Forelimb muscle (tissue), 1 donor: ENCODE data around the gene LDHB. TPM values are rescaled to one million over a fixed set of nuclear protein-coding genes. Genes with fewer than 3 reads are reported as not detected.
"Not testable (repeated sequence)": the region's sequence is repeated elsewhere in the genome, so short reads cannot be mapped to it uniquely, and the experiment has no call there.

Experiments
- DNase-seq: peaks from one replicate; pipeline ENCODE4 v3.0.0-alpha.2; 2013; ENCODE audit warnings: low read depth
- polyA plus RNA-seq: library from polyadenylated mRNA; unstranded; fragments of 120-200 nt; gene quantifications from one replicate; pipeline ENCODE4 v1.2.1, GENCODE V29; 2013; ENCODE audit not compliant: insufficient read length

LDHB gene
- polyA plus RNA-seq, 1 donor: 734 TPM

DNA sequence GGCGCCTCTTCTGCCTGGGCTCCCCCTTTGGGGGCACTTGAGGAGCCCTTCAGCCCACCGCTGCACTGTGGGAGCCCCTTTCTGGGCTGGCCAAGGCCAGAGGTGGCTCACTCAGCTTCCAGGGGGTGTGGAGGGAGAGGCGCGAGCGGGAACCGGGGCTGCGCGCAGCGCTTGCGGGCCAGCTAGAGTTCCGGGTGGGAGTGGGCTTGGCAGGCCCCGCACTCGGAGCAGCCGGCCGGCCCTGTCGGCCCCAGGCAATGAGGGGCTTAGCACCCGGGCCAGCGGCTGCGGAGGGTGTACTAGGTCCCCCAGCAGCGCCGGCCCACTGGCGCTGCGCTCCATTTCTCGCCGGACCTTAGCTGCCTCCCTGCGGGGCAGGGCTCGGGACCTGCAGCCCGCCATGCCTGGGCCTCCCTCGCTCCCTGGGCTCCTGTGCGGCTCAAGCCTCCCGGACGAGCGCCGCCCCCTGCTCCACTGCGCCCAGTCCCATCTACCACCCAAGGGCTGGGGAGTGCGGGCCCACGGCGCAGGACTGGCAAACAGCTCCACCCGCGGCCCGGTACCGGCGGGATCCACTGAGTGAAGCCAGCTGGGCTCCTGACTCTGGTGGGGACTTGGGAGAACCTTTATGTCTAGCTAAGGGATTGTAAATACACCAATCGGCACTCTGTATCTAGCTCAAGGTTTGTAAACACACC lies 3.9 kb upstream of the LDHB start:
- DNase-seq: not testable (repeated sequence)

DNA sequence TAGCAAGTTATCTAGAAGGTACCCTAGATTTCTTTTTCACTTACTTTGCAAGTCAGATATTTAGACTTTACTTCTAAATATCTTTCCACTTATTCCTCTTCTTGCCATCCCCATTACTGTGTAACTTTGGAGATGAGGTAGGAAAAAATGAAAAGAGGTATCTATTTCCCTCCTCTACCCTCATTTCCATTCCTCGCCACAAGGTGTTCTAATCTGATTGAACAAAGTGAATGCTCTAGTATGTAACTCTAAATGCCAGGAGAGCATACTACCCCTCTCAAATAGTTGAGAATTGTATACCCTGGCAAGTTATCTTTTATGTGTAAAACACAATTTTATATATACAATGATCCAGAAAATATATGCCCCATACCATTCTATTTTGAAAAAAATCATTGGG lies 1.7 kb upstream of the LDHB start:
- no peak for DNase-seq

GRCh38 chr12:21656905-21657325 lies 727 bp downstream of the LDHB start:
- peak; percentile 14 for DNase-seq

- no peak for DNase-seq
These were observed 2.1 kb downstream of the LDHB start for GRCh38 chr12:21655591-21655990.

GRCh38 chr12:21651821-21652220 lies 5.8 kb downstream of the LDHB start:
- no peak for DNase-seq

- DNase-seq: no peak
These were observed 6.6 kb downstream of the LDHB start for GRCh38 chr12:21650997-21651396.

- no peak for DNase-seq
These were observed 8.6 kb downstream of the LDHB start for GRCh38 chr12:21649034-21649433.

GRCh38 chr12:21648378-21648777 lies 9.3 kb downstream of the LDHB start:
- no peak for DNase-seq

- DNase-seq: no peak
These were observed 10.5 kb downstream of the LDHB start for GRCh38 chr12:21647179-21647578.

DNA sequence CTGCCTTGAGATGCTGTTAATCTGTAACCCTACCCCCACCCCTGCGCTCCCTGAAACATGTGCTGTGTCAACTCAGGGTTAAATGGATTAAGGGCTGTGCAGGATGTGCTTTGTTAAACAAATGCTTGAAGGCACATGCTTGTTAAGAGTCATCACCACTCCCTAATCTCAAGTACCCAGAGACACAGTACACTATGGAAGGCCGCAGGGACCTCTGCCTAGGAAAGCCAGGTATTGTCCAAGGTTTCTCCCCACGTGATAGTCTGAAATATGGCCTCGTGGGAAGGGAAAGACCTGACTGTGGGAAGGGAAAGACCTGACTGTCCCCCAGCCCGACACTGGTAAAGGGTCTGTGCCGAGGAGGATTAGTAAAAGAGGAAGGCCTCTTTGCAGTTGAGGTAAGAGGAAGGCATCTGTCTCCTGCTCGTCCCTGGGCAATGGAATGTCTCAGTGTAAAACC lies 12.6 kb downstream of the LDHB start:
- DNase-seq: not testable (repeated sequence)

GRCh38 chr12:21644516-21644915 lies 13.1 kb downstream of the LDHB start:
- no peak for DNase-seq

DNA sequence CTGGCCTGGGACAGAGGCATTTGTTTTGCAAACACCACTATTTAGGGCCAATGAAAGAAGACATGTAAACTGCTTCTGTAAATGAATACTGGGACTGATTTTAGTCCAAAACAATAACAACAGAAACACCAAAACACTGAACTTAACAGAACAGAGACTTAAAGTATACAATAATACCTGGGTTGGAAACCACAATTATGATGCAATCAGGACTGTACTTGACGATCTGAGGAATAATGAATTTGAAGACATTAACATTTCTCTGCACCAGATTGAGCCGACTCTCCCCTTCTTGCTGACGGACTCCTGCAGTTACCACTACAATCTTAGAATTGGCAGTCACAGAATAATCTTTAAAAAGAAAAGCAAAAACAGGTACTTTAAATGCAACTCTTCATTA lies 13.9 kb downstream of the LDHB start:
- DNase-seq: no peak

DNA sequence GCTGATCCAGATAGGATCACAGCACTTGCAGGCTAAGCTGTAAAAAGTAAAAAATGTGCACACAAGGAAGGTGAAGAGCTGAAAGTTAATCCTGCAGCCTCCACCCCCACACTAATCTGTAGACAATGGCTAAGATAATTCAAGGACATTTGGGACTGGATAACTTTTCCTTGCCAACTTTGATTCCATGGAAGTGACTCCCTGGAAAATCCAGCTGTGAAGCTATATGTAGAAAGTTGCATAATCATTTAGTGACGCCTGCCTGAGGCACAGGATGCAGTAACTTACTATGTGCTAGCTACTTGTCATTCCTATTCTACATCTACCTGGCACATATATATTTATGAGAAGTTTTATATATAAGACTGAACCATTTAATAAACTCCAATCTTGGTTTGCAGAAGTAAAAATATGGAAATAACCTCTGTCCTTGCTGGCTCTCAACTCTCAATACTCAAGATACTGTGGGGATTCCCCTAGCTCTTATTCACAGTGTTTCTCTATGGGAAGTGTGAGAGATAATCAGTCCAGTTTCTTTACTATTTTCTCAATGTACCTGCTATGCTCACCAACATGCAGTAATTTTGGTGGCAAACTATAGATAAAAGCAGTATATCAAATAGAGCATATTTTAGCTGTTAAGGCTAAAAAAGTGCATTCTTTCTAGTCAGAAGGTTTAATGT lies 14.8 kb downstream of the LDHB start:
- DNase-seq: peak; percentile 4

DNA sequence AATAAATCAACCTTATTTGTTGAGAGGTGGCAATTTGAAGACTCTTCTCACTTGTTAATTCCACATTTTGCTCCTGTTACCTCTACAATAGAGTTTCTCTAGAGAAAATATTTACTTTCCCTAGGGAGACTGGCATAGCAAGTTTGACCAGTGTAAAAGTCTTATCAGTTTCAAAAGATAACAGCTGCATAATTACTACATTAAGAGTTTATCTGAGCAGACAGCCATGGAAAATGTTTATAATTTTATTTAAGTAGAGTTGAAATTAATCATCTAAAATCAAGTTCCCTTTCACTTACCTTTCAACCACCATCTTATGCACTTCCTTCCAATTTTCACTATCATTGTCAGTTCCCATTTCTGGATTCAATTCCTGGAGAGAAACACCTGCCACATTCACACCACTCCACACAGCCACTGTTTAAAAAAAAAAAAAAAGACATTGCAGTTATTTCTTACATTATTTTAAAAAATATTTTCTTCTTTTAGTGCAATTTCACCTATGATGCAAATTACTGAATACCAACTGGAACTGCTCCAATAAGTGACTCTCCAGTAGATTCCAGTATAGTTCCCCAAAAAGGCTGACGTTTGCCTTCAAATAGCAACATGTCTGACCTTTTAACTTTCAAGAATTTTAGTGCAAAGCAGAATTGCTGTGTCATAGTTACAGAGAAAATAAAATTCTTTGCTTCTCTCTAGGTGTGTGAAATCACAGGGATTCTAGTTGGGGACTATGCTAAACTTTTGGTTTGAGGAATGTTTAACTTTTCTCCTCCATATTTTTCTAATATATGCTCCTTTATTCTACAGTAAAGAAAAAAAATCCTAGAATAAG lies 19.4 kb downstream of the LDHB start:
- no peak for DNase-seq

DNA sequence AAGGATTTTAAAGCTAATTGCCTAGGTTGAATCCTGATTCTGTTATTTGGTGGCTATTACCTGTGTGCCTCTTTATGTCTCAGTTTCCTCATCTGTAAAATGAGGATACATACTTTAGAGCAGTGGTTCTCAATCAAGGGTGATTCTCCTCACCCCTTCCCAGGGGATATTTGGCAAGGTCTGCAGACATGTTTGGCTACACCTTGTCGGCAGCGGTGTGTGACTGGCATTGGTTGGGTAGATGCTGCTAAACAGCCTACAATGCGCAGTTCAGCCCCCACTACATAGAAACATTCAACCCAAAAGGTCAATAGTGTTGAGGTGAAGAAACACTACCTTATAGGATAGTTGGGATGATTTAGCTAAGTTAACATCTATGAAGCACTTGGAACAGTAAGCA lies 23.4 kb downstream of the LDHB start:
- DNase-seq: no peak

DNA sequence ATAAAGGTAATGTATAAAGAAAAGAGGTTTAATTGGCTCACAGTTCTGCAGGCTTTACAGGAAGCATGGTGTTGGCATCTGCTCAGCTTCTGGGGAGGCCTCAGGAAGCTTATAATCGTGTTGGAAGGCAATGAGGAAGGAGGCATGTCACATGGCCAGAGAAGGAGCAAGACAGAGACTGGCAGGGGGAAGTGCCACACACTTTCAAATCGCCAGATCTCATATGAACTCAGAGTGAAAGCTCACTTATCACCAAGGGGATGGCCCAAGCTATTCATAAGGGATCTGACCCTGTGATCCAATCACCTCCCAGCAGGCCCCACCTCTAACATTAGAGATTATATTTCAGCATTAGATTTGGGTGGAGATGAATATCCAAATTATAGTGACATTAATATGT lies 26.3 kb downstream of the LDHB start:
- DNase-seq: no peak

DNA sequence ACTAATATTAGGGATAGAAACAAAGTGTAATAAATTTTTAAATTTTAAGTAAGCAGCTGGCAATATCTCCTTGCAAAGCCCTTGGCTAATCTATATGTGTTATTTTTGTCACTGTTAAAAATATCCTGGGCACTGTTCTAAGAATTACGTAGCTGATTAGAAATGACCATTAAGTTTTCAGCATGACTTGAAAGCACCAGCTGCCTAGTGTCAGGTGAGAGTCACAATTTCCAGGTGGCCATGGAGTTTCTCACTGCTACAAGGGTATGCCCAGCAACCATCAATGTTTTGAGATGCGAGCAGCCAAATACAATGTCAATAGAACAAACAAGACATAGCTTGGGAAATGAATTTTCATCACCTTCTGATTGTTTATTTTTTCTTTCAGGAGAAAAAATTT lies 29.7 kb downstream of the LDHB start:
- no peak for DNase-seq

- no peak for DNase-seq
These were observed 39.1 kb downstream of the LDHB start for GRCh38 chr12:21618566-21618965.

DNA sequence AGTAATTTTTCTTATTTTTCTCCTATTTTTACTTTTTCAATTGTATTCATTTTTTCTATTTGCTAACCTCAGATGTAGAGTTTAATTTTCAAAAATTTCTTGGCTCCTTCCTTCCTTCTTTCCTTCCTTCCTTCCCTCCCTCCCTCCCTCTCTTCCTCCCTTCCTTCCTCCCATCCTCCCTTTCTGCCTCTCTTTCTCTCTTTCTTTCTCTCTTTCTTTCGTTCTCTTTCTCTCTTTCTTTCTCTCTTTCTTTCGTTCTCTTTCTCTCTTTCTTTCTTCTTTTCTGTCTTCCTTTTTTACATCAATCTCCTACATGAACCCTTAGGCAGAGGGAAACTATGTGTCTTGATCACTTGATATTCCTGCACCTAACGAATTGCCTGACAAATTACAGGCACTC lies 40.6 kb downstream of the LDHB start:
- no peak for DNase-seq

DNA sequence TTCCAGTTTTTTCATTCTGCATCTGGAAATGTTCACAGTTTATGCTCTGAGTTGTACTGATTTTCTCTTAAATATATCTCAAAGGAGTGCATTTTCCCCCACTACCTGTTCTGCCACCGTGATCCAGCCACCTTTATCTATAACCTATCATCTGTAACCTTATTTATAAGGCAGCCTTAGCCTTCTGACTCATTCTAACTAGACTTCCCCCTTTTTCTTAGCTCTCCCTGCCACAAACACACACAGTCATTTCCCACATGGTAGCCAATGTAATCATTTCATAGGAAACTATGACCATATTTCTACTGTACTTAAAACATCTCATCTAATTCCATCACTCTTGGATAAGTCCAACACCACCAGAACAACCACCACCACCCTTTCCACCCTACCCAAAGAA lies 42.2 kb downstream of the LDHB start:
- no peak for DNase-seq

DNA sequence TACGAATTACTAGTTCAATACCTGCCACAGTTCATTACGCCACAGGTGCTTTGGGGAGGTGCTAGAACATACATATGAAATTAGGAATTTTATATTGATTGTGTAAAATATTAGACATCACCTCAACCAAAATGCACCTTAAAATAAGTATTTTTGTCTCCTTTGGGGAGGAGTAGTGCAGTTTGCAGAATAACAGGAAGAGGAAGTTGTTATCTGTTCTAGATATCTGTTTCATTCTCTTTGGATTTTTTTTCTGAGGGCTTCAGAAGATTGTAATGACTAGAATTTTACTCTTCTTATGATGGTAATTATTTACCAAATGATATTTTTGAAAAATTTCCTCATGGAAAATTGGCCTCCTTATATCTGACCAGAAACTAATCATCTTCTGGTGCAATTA lies 43.1 kb downstream of the LDHB start:
- no peak for DNase-seq

GRCh38 chr12:21613931-21614330 lies 43.7 kb downstream of the LDHB start:
- no peak for DNase-seq

- no peak for DNase-seq
These were observed 49.4 kb downstream of the LDHB start for GRCh38 chr12:21608196-21608595.
